ENCODE data around the gene MOGAT2. TPM values are rescaled to one million over a fixed set of nuclear protein-coding genes. Genes with fewer than 3 reads are reported as not detected.

Gene MOGAT2
- total RNA-seq, 1 donor from 2014 or later, result not detected

DNA sequence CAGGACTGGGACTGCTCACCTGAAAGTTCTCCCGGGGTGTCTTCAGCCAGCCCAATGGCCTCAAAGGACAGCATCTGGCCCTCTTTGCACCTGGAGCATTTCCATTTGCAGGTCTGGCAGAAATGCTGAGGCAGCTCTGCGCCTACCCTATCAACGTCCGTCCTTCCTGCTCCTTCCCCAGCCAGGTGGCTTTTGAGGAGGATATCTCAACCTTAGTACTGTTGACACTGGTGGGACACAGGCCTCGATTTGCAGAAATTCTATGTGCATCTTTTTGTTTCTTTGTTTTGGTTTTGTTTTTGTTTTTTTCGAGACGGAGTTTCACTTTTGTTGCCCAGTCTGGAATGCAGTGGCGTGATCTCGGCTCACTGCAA lies 5.0 kb downstream of the MOGAT2 start:
- Mint-ChIP-seq H3K9me3 (no peaks in the 10 kb centered on the region), H3K27me3 (ENCODE audit: insufficient read depth, low read depth) (peaks cover 12% of the 10 kb centered on the region), H3K36me3 (no peaks in the 10 kb centered on the region), H3K4me3 (no peak overlapping the region), H3K4me1 (peaks cover 8% of the 10 kb centered on the region), H3K27ac (no peak overlapping the region)
- Histone ChIP-seq H3K27ac (no peak overlapping the region), H3K9me3 (ENCODE audit: low read depth) (no peaks in the 10 kb centered on the region), H3K79me2 (ENCODE audit: low read depth) (no peaks in the 10 kb centered on the region), H2AFZ (replicated peaks) (no peak overlapping the region), H3K36me3 (no peaks in the 10 kb centered on the region), H3K27me3 (no peaks in the 10 kb centered on the region), H4K20me1 (ENCODE audit: low read depth) (no peaks in the 10 kb centered on the region), H3K4me3 (no peak overlapping the region), H3K9ac (no peak overlapping the region), H3F3A (ENCODE audit: low read depth) (no peaks in the 10 kb centered on the region), H3K4me1 (no peaks in the 10 kb centered on the region), H3K4me2 (no peak overlapping the region)
- TF ChIP-seq CTCF (IDR thresholded peaks at IDR 0.05) (no peak), EZH2 (IDR thresholded peaks at IDR 0.05) (no peak), EZH2phosphoT487 (IDR thresholded peaks at IDR 0.05) (no peak)
- no peak for DNase-seq (ENCODE audit: low spot score)

- no peaks in the 10 kb centered on the region for H3K36me3 Mint-ChIP-seq
- Histone ChIP-seq H3K36me3 (no peaks in the 10 kb centered on the region), H3K4me3 (no peak overlapping the region), H3K9me3 (ENCODE audit: low read depth) (no peaks in the 10 kb centered on the region), H3K27ac (no peak overlapping the region), H3K9ac (no peak overlapping the region), H3F3A (ENCODE audit: low read depth) (no peaks in the 10 kb centered on the region), H3K79me2 (ENCODE audit: low read depth) (no peaks in the 10 kb centered on the region), H3K4me1 (no peaks in the 10 kb centered on the region), H2AFZ (replicated peaks) (no peak overlapping the region), H3K4me2 (no peak overlapping the region), H3K27me3 (no peaks in the 10 kb centered on the region), H4K20me1 (ENCODE audit: low read depth) (no peaks in the 10 kb centered on the region)
- no peak overlapping the region for H3K4me3 Mint-ChIP-seq
- TF ChIP-seq EZH2 (IDR thresholded peaks at IDR 0.05), result no peak
- TF ChIP-seq CTCF (IDR thresholded peaks at IDR 0.05), result no peak
- no peak for TF ChIP-seq EZH2phosphoT487 (IDR thresholded peaks at IDR 0.05)
- H3K9me3 Mint-ChIP-seq, result no peaks in the 10 kb centered on the region
- peaks cover 13% of the 10 kb centered on the region for H3K27me3 Mint-ChIP-seq (ENCODE audit: insufficient read depth, low read depth)
- H3K4me1 Mint-ChIP-seq, result peaks cover 7% of the 10 kb centered on the region
- no peak for DNase-seq (ENCODE audit: low spot score)
- H3K27ac Mint-ChIP-seq, result peak overlapping the region; percentile 78
Observed at GRCh38 chr11:75725547-75726320, 8.1 kb downstream of the MOGAT2 start.

GRCh38 chr11:75728992-75729391 lies 11.4 kb downstream of the MOGAT2 start:
- Mint-ChIP-seq H3K27me3 (ENCODE audit: insufficient read depth, low read depth) (peaks cover 8% of the 10 kb centered on the region), H3K4me1 (peaks cover 17% of the 10 kb centered on the region), H3K36me3 (no peaks in the 10 kb centered on the region), H3K27ac (no peak overlapping the region), H3K9me3 (no peaks in the 10 kb centered on the region), H3K4me3 (no peak overlapping the region)
- Histone ChIP-seq H3K9me3 (ENCODE audit: low read depth) (no peaks in the 10 kb centered on the region), H3K4me3 (no peak overlapping the region), H3K4me2 (no peak overlapping the region), H4K20me1 (ENCODE audit: low read depth) (no peaks in the 10 kb centered on the region), H2AFZ (replicated peaks) (no peak overlapping the region), H3K9ac (no peak overlapping the region), H3K27ac (no peak overlapping the region), H3K79me2 (ENCODE audit: low read depth) (no peaks in the 10 kb centered on the region), H3K27me3 (no peaks in the 10 kb centered on the region), H3K36me3 (no peaks in the 10 kb centered on the region), H3K4me1 (peaks cover 8% of the 10 kb centered on the region), H3F3A (ENCODE audit: low read depth) (no peaks in the 10 kb centered on the region)
- no peak for DNase-seq (ENCODE audit: low spot score)
- TF ChIP-seq EZH2phosphoT487 (IDR thresholded peaks at IDR 0.05) (no peak), CTCF (IDR thresholded peaks at IDR 0.05) (no peak), EZH2 (IDR thresholded peaks at IDR 0.05) (no peak)
